OCI-LY7 (cell line): Measurements from ENCODE around the gene EIF2S2.

Experiments used
- EZH2phosphoT487 ChIP-seq: fragments of 200-600 bp; sonication (generic); IDR thresholded peaks from 2 replicates; pipeline ENCODE4 v1.6.1; 2018; ENCODE audit warnings: low read depth, borderline replicate concordance, mild to moderate bottlenecking, mixed run types, antibody characterized with exemption, low read length, moderate library complexity, mixed read lengths
- TF ChIP-seq, protein P1 (sequence below): fragments of 200-600 bp; sonication (generic); conservative IDR thresholded peaks from 2 replicates; pipeline ENCODE4 v1.5.1; 2014; ENCODE audit warnings: mild to moderate bottlenecking, antibody characterized with exemption, low read length, moderate library complexity, mixed read lengths

- TF ChIP-seq, protein P1, sequence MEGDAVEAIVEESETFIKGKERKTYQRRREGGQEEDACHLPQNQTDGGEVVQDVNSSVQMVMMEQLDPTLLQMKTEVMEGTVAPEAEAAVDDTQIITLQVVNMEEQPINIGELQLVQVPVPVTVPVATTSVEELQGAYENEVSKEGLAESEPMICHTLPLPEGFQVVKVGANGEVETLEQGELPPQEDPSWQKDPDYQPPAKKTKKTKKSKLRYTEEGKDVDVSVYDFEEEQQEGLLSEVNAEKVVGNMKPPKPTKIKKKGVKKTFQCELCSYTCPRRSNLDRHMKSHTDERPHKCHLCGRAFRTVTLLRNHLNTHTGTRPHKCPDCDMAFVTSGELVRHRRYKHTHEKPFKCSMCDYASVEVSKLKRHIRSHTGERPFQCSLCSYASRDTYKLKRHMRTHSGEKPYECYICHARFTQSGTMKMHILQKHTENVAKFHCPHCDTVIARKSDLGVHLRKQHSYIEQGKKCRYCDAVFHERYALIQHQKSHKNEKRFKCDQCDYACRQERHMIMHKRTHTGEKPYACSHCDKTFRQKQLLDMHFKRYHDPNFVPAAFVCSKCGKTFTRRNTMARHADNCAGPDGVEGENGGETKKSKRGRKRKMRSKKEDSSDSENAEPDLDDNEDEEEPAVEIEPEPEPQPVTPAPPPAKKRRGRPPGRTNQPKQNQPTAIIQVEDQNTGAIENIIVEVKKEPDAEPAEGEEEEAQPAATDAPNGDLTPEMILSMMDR, result no peak
- TF ChIP-seq EZH2phosphoT487, result no peak
Observed at GRCh38 chr20:34145280-34145819, 33.3 kb upstream of the EIF2S2 start.
